HG03469 (cell line): ENCODE data around the gene MRPL23.

ENCODE experiments used
- ATAC-seq: cut with Tn5 transposase; IDR thresholded peaks from one replicate; pipeline ENCODE4 v1.9.1; 2021; ENCODE audit warnings: mild to moderate bottlenecking, moderate library complexity, moderate number of reproducible peaks; ENCODE audit not compliant: unreplicated experiment

The MRPL23 gene

GRCh38 chr11:1952806-1953482, 5.8 kb downstream of the MRPL23 start:
- no peak for ATAC-seq

GRCh38 chr11:1953489-1954266, 6.5 kb downstream of the MRPL23 start:
- ATAC-seq: no peak

- no peak for ATAC-seq
These were observed 11.2 kb downstream of the MRPL23 start for GRCh38 chr11:1958367-1958766.

GRCh38 chr11:1959786-1960185, 12.7 kb downstream of the MRPL23 start:
- no peak for ATAC-seq

GRCh38 chr11:1963864-1964263, 16.7 kb downstream of the MRPL23 start:
- no peak for ATAC-seq

- no peak for ATAC-seq
These were observed 17.2 kb downstream of the MRPL23 start for GRCh38 chr11:1964348-1964747.

- no peak for ATAC-seq
These were observed 17.8 kb downstream of the MRPL23 start for GRCh38 chr11:1964955-1965354.

- ATAC-seq: no peak
These were observed 19.4 kb downstream of the MRPL23 start for GRCh38 chr11:1966531-1966930.

- ATAC-seq: no peak
These were observed 20.6 kb downstream of the MRPL23 start for GRCh38 chr11:1967641-1968225.

- ATAC-seq: no peak
These were observed 21.4 kb downstream of the MRPL23 start for GRCh38 chr11:1968454-1969002.

GRCh38 chr11:1969035-1969434, 21.9 kb downstream of the MRPL23 start:
- no peak for ATAC-seq

GRCh38 chr11:1969776-1970175, 22.6 kb downstream of the MRPL23 start:
- ATAC-seq: no peak

- no peak for ATAC-seq
These were observed 23.8 kb downstream of the MRPL23 start for GRCh38 chr11:1970956-1971355.

GRCh38 chr11:1975185-1975584, 28.1 kb downstream of the MRPL23 start:
- ATAC-seq: no peak

- ATAC-seq: no peak
These were observed 31.8 kb downstream of the MRPL23 start for GRCh38 chr11:1978720-1979473.

GRCh38 chr11:1979607-1980006, 32.5 kb downstream of the MRPL23 start:
- ATAC-seq: no peak

- no peak for ATAC-seq
These were observed 35.9 kb downstream of the MRPL23 start for GRCh38 chr11:1982873-1983600.

GRCh38 chr11:1983601-1983961, 36.4 kb downstream of the MRPL23 start:
- ATAC-seq: no peak

- ATAC-seq: no peak
These were observed 39.9 kb downstream of the MRPL23 start for GRCh38 chr11:1987024-1987423.

- no peak for ATAC-seq
These were observed 41.0 kb downstream of the MRPL23 start for GRCh38 chr11:1988174-1988573.
